ENCODE results near the gene MYO3B.

DNA sequence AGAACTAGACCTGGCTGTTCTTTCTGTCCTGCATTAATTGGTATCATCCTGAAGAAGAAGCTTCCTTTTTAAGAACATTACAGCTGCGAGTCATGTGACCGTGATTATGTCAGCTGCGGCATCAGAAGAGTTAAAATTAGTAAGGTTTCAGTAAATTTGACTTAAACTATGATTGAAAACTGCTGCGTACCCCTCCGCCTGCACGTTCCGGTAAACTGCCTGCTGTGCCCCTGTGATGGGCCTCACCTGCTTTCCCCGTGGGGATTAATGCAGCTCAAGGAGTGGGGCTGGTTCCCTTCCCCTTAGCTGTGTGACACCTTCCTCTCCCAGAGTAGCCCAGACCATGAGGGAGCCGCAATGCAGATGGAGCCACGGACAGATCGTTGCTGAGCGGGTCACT is 36.1 kb upstream of the MYO3B start:
- TF ChIP-seq, protein P1, sequence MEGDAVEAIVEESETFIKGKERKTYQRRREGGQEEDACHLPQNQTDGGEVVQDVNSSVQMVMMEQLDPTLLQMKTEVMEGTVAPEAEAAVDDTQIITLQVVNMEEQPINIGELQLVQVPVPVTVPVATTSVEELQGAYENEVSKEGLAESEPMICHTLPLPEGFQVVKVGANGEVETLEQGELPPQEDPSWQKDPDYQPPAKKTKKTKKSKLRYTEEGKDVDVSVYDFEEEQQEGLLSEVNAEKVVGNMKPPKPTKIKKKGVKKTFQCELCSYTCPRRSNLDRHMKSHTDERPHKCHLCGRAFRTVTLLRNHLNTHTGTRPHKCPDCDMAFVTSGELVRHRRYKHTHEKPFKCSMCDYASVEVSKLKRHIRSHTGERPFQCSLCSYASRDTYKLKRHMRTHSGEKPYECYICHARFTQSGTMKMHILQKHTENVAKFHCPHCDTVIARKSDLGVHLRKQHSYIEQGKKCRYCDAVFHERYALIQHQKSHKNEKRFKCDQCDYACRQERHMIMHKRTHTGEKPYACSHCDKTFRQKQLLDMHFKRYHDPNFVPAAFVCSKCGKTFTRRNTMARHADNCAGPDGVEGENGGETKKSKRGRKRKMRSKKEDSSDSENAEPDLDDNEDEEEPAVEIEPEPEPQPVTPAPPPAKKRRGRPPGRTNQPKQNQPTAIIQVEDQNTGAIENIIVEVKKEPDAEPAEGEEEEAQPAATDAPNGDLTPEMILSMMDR (IDR thresholded peaks at IDR 0.05), result no peak
- TF ChIP-seq EZH2 (IDR thresholded peaks at IDR 0.05), result no peak
